ENCODE measurements around the gene SLTM.
A peak's percentile ranks its signal among the peaks of the same experiment; 100 is the strongest.
"Not testable (repeated sequence)": the region's sequence is repeated elsewhere in the genome, so short reads cannot be mapped to it uniquely, and the experiment has no call there.

The SLTM gene

DNA sequence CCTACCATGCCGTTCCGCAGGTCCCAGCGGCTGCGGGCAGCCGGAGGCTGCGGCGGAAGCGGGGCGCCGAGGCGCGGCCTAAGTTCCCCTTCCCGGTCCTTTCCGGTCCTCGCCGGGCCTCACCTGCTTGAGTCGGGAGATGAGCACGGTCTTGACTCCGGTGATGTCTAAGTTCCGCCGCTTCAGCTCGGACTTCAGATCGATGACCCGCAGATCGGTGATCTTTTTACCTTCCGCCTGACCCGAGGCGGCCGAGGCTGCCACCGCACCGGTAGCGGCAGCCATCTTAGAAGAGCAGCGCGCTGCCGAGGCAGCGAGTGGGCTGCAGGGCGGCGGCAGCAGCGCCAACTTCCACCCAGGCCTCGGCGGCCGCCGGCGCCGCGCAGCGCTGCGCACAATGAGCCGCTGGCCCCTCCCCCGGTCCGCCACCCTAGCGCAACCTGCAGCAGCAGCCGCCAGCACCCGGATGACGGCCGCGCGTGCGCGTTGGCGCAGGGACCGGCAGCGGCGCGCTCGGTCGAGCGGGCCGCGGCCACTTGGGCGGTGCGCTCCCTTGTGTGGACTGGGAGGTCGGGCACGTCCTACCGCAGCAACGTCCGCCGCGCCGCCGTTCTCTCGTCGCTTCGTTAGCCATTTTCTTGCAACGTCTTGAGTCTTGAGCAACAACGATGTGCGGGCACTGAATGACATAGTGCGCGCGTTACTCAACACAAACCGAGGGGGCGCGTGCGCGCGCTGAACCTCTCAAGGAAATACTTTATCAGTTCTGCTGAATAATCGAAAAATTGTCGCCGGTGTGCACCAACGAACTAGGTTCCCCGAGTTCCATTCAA lies at the start of gene SLTM:
Gene SLTM, minus strand, starts transcription at position 399 of the 833 bp plus-strand sequence. Its CDS starts 114 bp downstream, at position 285.
- DNase-seq = peak; percentile 63 to 93

DNA sequence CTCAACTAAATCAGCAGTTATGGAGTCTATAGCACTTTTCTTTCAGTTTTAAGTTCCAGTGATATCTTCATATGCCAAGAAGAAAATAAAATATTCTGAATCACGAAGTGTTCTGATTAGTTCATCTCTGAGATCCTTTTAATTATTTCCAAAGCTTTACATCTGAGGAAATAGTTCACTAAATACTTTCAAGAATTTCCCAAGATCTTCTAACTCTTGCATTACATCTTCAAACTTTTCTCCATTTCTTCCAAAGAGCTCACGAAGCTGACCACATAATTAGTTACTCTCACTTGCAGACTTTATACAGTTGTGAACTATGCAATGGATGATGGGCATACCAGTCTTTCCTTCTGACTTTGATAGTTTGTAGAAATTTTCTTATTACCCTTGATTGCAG lies 49.8 kb upstream of the SLTM start:
- no peak for DNase-seq

DNA sequence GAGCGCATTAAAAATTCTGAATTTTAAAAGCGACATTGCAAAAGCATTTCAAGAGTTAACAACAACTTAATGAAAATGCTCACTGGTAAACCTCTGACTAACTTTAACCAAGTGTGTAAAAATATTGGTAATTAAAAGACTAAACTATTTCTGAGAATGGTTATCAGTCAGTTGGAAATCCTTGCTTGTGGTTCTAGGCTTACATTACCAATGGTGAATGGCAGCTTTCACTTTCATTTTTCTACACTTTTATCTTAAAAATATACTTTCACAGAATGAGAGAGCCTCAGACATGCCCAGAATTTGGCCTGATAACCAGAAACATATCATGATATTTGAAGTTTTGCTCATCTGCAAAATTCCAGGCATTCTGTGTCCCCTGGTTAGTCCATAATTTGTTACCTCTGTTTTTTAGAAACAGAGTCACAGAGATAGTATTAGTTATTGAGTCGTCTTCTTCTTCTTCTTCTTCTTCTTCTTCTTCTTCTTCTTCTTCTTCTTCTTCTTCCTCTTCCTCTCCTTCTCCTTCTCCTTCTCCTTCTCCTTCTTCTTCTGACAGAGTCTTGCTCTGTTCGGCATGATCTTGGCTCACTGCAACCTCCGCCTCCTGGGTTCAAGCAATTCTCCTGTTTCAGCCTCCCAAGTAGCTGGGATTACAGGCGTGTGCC lies 48.5 kb upstream of the SLTM start:
- DNase-seq = no peak

DNA sequence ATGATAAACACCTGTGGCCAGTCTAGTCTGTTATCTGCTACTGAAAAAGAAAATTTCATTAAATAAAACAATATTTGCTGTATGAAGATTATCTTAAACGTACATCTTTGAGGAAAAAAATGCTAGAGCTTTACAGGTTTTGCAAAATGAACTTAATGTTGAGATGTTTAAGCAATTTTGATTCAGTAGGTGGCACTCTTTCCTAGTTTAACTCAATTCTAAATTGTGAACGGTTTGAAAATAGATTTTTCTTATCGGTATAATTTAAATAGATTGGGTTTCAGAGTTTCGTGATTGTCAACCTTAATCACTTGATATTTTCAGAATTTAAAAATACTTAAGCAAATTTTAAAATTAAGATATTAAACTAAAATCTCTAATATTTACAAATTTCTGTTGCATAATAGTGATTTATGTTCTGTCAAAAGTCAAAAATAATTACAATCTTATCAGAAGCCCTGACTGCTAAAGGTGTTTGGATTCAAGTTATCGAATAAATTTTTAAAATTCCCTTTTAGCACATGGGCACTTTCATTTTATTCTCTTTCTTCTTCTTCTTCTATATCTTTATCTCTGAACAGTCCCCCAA lies 47.0 kb upstream of the SLTM start:
- DNase-seq = peak in 1 of 2 experiments; percentile 24

DNA sequence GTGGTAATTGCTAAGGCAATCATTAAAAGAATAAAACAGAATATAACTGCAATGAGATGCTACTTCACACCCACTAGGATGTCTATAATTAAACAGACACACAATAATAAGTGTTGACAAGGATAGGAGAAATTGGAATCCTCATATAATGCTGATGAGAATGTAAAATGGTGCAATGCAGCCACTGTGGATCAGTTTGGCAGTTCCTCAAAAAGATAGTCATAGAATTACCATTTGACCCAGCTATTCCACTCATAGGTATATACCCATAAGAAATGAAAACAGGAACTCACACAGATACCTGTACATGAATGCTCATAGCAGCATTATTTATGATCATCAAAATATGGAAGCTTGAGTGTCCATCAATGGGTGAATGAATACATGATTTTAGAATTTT lies 44.4 kb upstream of the SLTM start:
- DNase-seq = no peak

DNA sequence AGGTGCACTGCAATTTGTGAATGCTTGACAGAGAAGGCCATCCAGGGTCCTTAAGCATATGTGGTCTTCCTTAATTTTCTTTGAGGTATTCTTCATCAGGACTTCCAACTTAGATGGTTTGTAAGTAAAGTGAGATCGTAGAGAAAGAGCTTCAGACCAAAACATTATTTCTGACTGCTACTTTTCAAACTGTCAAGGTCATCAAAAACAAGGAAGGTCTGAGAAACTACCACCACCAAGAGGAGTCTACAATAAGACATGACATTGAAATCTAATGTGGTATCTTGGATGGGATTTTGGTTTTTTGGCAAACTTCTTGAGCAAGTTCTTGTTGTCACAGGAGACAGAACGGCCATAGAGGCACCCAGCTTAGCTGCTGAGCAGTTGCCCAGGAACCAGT lies 34.0 kb upstream of the SLTM start:
- no peak for DNase-seq

DNA sequence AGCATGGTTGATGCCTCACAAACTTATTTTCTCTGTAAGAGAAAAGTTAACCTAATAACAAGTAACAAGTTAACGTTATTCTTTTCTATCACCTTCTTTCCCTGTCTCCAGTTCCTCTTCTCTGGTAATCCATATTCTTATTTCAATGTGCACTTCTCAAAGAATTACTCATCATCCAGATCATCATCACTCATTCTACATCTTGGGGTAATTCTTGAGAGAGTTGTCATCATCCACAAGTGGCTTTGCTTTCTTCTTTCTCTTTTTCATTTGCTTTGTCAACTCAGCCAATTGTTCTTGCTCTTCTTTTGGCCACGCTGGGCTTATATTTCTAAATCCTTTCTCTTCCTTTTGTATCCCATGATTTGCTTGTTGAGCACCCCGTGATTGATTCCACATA lies 33.2 kb upstream of the SLTM start:
- DNase-seq = no peak

DNA sequence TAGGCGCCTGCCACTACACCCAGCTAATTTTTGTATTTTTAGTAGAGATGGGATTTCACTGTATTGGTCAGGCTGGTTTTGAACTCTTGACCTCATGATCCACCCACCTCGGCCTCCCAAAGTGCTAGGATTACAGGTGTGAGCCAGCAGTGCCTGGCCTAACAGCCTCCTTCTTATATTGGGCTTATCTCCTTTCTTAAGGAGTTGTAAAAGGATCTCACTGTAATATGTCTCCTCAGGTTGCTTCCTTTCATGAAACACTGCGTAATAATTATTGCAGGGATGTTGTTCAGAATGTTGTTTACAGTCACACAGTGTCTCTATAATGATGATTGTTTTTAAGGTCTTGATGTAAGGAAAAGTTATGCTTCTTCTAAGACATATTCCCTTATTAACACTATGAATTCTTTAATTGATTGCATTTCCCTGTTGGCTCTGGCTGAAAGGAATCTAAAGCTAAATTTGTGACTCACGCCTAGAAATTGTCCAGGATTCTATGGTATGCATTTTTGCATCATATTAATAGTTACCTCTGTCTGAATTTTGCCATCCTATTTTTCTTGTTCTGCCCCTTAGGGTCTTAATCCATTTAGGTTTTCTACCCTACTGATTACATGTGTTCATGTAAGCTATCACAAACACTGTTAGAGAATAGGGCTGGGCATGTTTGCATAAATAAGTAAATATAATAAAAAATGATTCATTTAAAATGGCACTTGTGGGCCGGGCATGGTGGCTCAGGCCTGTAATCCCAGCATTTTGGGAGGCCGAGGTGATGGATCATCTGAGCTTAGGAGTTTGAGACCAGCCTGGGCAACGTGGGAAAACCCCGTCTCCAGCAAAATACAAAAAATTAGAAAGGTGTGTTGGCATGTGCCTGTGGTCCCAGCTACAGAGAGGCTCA lies 29.4 kb upstream of the SLTM start:
- DNase-seq = no peak

DNA sequence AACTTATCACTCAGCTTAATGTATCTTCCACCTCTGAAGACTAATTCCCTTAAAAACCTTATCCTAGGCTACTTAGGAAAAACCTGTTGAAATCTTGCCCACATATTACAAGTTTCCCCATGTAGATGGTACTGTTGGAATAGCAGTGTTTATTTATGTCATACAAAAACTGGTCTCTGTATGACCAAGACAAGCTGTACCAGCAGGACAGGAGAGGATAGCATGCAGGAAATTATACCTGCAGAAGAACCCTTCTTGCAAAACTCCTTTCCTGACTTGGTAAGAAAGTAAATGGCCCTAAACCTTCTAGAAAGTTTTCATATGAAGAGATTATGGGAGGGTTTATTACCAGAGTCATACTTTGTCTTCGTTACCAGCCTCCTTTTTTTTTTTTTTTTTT lies 28.7 kb upstream of the SLTM start:
- no peak for DNase-seq

DNA sequence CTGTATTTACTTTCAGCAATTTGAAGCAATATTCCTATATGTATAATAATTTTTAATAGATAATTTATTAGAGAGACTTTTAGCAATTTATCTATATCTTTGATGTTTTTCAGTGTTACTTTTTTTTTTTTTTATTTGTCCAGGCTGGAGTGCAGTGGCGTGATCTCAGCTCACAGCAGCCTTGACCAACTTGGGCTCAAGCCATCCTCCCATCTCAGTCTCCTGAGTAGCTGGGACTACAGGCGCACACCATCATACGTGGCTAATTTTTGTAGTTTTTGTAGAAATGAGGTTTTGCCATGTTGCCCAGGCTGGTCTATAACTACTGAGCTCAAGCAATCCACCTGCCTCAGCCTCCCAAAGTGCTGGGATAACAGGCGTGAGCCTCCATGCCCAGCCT lies 25.3 kb upstream of the SLTM start:
- no peak for DNase-seq

DNA sequence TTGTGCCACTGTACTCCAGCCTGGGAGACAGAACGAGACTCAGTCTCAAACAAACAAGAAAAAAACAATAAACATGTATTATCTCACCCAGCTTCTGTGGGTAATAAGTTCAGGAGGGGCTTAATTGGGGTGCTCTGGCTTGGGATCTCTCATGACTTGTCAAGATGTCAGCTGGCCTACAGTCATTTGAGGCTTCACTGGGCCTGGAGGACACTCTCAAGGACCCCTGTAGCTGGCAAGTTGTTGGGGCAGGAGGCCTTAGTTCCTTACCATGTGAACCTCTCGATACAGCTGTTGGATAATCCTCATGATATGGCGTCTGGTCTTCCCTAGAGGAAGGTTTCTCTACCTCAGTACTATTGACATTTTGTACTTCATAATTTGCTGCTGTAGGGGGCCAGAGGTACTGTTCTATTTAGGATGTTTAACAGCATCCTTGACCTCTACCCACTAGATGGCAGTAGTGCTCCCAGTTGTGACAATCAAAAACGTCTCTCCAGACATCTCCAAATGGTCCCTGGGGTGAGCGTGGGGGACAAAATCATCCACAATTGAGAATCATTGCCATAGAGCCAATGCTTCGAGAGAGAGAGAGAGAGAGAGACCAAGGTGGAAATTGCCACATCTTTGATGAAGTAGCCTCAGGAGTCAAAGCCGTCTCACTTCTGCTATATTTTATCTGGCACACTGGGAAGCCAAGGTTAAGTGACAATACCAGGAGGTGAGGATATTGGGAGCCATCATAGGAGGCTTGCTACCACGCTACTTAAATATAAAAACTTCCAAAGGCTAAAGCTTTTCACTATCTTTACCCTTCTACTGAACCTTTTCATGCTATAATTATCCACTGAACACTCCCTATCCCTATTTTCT lies 23.9 kb upstream of the SLTM start:
- DNase-seq = peak; percentile 28 to 74

DNA sequence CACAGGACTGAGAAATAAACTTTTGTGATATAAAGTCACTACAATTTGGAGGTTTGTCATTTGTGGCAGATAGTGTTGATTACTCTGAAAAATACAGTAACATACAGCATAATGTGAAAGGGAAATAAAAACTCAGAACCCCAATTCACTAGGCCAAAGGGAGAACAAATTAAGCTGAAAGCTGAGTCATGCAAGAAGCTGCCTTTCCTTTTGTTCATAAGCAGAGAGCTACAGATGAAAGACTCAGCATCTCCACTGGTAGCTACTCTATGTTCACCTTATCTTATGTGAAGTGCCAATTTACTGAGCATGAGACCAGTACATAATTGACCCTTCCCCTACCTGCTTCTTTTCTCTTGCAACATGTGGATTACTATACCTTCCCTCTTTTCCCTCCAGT lies 19.3 kb upstream of the SLTM start:
- DNase-seq = no peak

DNA sequence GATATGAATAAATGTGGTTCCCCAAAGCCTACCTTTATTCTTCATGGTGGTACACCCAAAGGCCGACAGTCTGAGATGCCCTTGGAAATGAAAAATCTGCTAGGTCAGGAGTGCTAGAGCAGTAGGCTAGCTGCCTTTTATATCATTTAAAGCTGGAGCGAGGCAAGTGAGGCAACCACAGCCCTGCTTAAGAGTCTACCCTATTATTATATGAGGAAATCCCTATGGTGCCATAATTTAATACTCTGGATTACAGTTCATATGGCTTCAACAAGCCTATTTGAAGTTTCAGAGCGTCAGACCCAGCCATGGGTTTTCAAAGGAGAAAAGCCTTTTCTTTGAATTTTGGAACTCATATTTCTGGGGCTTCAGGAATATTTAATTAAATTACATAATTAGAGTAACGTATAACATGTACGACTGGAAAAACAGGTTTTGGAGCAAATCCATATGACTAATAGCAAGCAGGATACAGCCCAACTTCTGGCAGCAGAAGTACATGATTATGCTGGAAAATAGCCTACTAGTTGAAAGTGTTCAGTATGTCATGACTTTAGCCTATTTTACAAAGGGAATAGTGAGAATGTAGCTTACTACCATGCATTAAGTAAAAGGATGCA lies 18.0 kb upstream of the SLTM start:
- DNase-seq = peak; percentile 36 to 50

DNA sequence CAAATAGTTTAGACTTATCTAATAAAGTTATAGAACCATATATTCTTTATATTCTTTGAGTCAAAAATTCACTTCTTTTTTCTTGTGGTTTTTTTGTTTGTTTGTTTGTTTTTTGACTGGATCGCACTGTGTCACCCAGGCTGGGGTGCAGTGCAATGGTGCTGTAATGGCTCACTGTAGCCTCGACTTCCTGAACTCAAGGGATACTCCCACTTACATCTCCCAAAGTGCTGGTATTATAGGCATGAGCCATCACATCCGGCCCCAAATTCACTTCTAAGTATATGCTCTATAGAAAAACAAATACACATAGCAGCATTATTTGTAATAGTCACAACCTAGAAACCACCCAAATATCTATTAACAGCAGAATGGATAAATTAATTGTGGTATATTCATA lies 13.7 kb upstream of the SLTM start:
- no peak for DNase-seq

DNA sequence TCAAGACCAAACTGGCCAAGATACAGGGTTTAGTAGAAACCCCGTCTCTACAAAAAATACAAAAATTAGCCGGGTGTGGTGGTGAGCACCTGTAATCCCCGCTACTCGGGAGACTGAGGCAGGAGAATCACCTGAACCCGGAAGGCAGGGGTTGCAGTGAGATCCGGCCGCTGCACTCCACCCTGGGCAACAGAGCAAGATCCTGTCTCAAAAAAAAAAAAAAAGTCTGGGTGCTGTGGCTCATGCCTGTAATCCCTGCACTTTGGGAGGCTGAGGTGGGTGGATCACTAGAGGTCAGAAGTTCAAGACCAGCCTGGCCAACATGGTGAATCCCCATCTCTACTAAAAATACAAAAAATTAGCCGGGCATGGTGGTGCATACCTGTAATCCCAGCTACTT lies 1.5 kb upstream of the SLTM start:
- not testable (repeated sequence) for DNase-seq

DNA sequence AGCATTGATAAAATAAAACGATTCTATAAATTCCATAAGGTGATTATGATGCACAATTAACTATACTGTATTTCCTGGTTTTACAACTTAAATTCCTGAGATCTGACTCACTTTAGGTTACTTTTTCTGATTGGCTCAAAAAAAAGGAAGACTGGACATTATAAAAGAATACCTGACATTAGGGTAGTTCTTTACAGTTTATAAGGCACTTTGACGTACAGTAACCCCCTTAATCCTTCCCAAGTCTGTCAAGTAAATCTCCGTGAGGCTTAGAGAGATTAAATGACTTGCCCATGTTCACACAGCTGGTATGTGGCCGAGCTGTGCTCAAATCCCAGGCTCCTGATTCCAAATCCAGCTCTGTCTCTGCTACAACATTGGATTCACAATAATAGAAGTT lies 1.0 kb upstream of the SLTM start:
- no peak for DNase-seq

DNA sequence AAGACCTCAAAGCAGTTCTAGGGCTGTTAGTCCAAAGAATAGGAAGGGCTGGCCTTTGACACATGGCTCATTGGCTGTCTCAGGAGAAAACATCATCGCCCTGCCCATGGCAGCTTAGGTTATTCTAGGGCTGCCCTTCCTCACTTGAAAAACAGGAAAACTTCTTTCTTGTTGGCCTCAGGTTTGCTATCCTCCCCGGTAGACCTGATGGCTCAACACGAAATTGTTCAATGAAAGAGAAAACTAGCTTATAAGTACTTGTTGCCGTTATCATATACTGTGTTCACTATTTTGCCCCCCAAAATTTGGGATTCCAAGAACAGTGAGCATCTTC lies 602 bp upstream of the SLTM start:
- DNase-seq = peak in 1 of 2 experiments; percentile 10

DNA sequence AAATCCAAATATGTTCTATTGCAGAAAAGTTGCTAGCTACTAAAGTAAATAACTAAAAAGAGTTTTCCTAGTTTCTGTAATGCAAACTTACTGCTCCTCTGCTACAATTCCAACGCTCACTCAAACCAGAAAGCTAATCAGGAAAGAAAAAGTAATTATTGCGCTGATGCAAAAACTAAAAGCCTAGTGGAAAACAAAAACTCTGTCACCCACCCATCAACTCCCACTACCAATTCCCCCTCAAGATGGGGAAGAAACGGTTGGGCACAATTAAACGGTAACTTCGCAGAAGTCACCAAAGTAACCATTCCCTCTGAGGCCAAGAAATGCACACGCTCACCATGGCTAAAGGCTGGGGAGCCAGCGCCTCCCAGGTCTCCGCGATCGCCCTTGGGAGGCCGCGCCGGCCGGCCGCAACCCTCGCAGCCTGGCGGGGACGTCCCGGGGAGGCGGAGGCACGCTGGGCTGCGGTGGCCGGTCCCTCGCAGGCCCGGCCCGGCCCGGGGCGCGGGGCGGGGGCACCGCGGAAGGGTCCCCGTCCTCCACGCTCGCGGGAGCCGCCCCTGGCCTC lies 684 bp downstream of the SLTM start:
- DNase-seq = no peak

DNA sequence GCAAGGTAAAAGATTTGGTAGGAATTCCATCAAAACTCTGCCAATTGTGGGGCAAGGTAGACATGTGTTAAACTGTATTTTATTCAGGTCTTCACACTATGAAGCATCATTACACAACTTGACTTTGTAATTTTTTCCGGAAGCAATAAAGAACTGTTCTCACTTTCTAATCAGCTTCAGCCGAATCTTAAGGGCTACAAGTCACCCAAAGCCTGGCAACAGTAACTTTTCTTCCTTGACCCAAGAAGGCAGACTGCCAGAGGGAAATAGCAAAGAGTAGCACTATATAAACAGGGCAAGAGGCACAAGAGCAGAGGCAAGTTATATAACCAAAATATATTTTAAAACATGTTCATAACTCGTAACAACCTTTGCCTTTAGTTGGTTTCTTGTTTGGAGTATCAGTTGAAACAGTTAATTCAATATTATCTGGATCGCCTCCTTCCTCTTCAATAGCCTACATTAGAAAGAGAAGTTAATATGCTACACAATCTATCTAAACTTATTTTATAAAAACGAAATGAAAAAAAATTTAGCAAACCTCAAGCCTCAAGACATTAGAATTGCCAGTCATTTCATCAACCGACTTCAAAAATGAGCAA lies 1.4 kb downstream of the SLTM start:
- peak in 1 of 2 experiments; percentile 21 for DNase-seq

DNA sequence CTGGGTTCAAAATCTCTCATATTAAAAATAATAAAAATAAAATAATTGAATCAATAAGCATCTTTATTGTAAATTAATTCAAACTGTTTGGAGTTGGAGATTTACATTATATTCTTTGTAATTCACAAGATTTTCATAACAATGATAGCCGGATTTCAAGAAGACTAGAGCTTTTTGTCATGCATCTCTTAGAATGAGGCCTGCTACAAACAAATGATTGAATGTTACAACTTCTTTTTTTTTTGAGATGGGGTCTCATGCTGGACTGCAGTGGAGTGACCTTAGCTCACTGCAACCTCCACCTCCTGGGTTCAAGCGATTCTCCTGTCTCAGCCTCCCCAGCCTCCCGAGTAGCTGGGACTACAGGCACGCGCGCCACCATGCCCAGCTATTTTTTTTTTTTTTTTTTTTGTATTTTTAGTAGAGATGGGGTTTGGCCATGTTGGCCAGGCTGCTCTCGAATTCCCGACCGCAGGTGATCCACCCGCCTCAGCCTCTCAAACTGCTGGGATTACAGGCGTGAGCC lies 3.5 kb downstream of the SLTM start:
- no peak for DNase-seq

DNA sequence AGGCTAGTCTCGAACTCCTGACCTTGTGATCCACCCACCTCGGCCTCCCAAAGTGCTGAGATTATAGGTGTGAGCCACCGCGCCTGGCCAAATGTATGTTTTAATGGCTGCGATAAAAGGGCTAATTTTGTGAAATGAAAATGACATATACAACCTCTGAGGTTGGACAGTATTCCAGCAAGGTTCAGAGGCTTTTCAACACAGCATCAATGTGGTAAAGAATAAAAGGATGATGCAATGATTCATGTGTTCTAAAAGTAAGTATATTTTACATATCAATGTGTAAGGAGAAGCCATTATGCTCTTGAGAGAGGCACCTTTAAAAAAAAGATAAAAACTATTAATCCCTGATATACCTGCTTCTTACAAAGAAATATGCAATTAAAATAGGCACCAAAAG lies 6.7 kb downstream of the SLTM start:
- no peak for DNase-seq
